Body of pancreas (tissue), 4 donors: ENCODE results near the gene NPHP4. TPM values are rescaled to one million over a fixed set of nuclear protein-coding genes. Genes with fewer than 3 reads are reported as not detected.
A peak's percentile ranks its signal among the peaks of the same experiment; 100 is the strongest.

Source experiments
- ATAC-seq: fragments of 150-250 bp; one replicate; pipeline ENCODE4 v1.9.1; 2016
- DNase-seq, 4 donors: peaks; one replicate each; pipeline ENCODE4 v3.0.0-alpha.2; 2019
- H3K27ac ChIP-seq, 4 donors: fragments of 200-600 bp; sonication (generic); 1 replicate in 3 of 4; 2 replicates in 1 of 4; pipeline versions ENCODE4 v1.5.1 to v1.6.1; 2016 to 2019; ENCODE audit warnings: mild to moderate bottlenecking in 1 of 4, mixed read lengths in 1 of 4, moderate library complexity in 1 of 4
- H3K27me3 ChIP-seq, 2 donors: fragments of 200-600 bp; sonication (generic); one replicate each; pipeline ENCODE4 v1.6.0; 2016; ENCODE audit warnings: mild to moderate bottlenecking in 1 of 2
- H3K36me3 ChIP-seq, 2 donors: fragments of 200-600 bp; sonication (generic); replicated peaks in 1 of 2; 2 replicates each; pipeline ENCODE4 v1.5.1; 2016; ENCODE audit warnings: low read depth in 2 of 2; ENCODE audit not compliant: insufficient read depth in 1 of 2
- H3K4me1 ChIP-seq: fragments of 200-600 bp; sonication (generic); one replicate; pipeline ENCODE4 v1.6.0; 2016
- H3K4me3 ChIP-seq, 2 donors: fragments of 200-600 bp; sonication (generic); 1 replicate in 1 of 2; 2 replicates in 1 of 2; pipeline ENCODE4 v1.5.1; 2016 to 2019
- H3K9me3 ChIP-seq, 3 donors: fragments of 200-600 bp; sonication (generic); 1 replicate in 2 of 3; 2 replicates in 1 of 3; pipeline ENCODE4 v1.5.1; 2016
- POLR2A ChIP-seq, 3 donors: fragments of 450-650 bp; IDR thresholded peaks; one replicate each; pipeline ENCODE4 v1.6.1; 2016; ENCODE audit warnings: antibody characterized with exemption in 3 of 3, mild to moderate bottlenecking in 2 of 3
- WGBS, 2 donors: methylation state at CpG; one replicate each; pipeline ENCODE4 v1.1.5; 2017; 5-methylcytosine and 5-hydroxymethylcytosine counted together
- intact Hi-C: fragments of 100-400 bp; cut with DNase I; formaldehyde crosslinking; loops from one replicate; pipeline ENCODE4 v1.15.1; 2023
- total RNA-seq, 2 donors: library from RNA; depleted of rRNA; stranded (reverse); fragments of >200 nt; gene quantifications; one replicate each; pipeline ENCODE4 v1.1.0, GENCODE V29; 2016
- TF ChIP-seq, protein P1 (sequence below), 7 experiments: fragments of 450-650 bp in 4 of 7; fragments of 200-600 bp in 3 of 7; sonication (generic) in 3 of 7; IDR thresholded peaks; one replicate each; pipeline ENCODE4 v1.5.1; 2016 to 2019; ENCODE audit warnings: antibody characterized with exemption in 7 of 7

Gene NPHP4
- total RNA-seq, 2 donors from 2014 or later: 10.4 to 48.5 TPM

DNA sequence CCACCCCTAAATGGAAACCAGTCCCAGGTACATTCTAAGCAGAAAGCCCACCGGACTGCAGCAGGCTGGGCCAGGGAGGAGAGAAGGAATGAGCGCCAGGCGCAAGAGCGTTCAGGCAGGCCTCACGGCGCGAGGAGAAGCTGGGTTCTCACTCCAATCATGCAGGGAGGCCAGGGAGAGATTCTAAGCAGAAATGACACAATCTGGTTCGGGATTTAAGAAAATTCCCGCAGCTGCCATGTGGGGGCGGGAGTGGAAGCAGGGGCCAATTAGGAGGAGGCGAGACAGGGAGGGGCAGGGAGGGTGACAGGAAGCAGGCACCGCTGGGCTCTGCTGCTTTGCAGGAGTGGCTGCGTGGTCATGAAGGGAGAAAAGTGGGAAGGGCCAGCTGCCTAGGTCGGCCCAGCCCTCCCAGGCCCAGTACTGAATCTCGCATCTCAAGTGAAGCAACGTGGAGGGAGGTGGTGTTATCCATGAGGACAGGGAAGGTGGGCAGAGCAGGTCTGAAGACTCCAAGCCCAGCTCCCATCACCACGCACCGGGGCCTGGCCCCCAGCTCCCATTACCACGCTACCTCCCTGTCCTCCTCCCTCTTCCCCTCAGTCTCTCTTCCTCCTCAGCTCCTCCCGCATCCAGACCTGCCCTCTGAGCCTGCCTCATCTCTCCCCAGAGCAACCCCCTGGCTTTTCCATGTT, 11.8 kb downstream of the NPHP4 start:
- DNase-seq (peak in 2 of 4 donors; percentile 35 to 51), ATAC-seq (peak; percentile 36)
- no peaks in the 10 kb centered on the region for H3K4me1 ChIP-seq
- WGBS, 2 donors: 71 to 88% methylated on average over 20 of the region's 20 CpGs
- no peaks in the 10 kb centered on the region for H3K36me3 ChIP-seq
- H3K27me3 ChIP-seq: no peaks in the 10 kb centered on the region
- H3K4me3 ChIP-seq: no peak overlapping the region
- no peak overlapping the region for H3K27ac ChIP-seq
- no peak for TF ChIP-seq POLR2A (IDR thresholded peaks at IDR 0.05)
- TF ChIP-seq, protein P1, sequence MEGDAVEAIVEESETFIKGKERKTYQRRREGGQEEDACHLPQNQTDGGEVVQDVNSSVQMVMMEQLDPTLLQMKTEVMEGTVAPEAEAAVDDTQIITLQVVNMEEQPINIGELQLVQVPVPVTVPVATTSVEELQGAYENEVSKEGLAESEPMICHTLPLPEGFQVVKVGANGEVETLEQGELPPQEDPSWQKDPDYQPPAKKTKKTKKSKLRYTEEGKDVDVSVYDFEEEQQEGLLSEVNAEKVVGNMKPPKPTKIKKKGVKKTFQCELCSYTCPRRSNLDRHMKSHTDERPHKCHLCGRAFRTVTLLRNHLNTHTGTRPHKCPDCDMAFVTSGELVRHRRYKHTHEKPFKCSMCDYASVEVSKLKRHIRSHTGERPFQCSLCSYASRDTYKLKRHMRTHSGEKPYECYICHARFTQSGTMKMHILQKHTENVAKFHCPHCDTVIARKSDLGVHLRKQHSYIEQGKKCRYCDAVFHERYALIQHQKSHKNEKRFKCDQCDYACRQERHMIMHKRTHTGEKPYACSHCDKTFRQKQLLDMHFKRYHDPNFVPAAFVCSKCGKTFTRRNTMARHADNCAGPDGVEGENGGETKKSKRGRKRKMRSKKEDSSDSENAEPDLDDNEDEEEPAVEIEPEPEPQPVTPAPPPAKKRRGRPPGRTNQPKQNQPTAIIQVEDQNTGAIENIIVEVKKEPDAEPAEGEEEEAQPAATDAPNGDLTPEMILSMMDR (IDR thresholded peaks at IDR 0.05): no peak
- H3K9me3 ChIP-seq: no peaks in the 10 kb centered on the region
- intact Hi-C loops: no loop called here

DNA sequence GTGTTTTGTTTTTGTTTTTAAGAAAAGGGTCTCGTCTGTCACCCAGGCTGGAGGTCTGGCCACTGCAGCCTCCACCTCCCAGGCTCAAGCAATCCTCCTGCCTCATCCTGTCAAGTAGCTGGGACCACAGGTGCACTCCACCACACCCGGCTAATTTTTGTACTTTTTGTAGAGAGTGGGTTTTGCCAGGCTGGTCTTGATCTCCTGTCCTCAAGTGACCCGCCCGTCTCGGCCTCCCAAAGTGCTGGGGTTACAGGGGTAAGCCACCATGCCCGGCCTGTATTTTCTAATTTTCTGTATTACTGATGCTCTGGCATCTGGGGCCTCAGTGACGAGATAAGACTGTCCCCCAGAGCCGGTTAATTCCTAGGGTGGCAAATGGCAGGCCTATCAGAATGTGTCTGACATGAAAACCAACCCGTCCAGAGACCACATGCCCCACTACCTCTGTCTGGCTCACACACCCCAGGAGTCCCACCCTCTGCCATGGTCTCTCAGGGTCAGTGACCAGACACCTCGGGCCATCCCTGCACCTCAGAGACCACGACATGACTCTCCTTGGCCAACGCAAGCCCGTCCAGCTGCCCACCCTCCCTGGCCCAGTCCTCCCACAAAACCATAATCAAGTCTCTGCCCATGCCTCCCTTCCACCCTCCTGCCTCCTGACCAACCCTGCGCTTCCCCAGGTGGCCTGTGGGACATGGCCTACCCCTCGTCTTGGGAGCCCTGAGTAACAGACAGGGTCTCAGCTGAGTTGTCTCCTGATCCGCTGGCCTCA, 12.5 kb downstream of the NPHP4 start:
- Histone ChIP-seq H3K27ac (no peak overlapping the region), H3K36me3 (no peaks in the 10 kb centered on the region), H3K9me3 (no peaks in the 10 kb centered on the region), H3K4me1 (no peaks in the 10 kb centered on the region), H3K4me3 (no peak overlapping the region), H3K27me3 (no peaks in the 10 kb centered on the region)
- no peak for TF ChIP-seq POLR2A (IDR thresholded peaks at IDR 0.05)
- TF ChIP-seq, protein P1 (IDR thresholded peaks at IDR 0.05): no peak
- no peak for ATAC-seq
- intact Hi-C loops: loop anchor here (5.0 kb wide), 1 partner anchor 467 kb away; no protein-coding TSS in a partner anchor
- WGBS, 2 donors: 92 to 94% methylated on average over 12 to 16 of the region's 16 CpGs
- no peak for DNase-seq

- Histone ChIP-seq H3K27ac (no peak overlapping the region), H3K4me1 (no peaks in the 10 kb centered on the region), H3K36me3 (no peaks in the 10 kb centered on the region), H3K27me3 (no peaks in the 10 kb centered on the region), H3K4me3 (no peak overlapping the region), H3K9me3 (no peaks in the 10 kb centered on the region)
- DNase-seq (no peak), ATAC-seq (no peak)
- TF ChIP-seq, protein P1 (IDR thresholded peaks at IDR 0.05): no peak
- no peak for TF ChIP-seq POLR2A (IDR thresholded peaks at IDR 0.05)
- WGBS, 2 donors: 80 to 100% methylated on average over 2 to 7 of the region's 7 CpGs
- intact Hi-C loops: loop anchor here (5.0 kb wide), 1 partner anchor 466 kb away; no protein-coding TSS in a partner anchor
These were observed 13.8 kb downstream of the NPHP4 start for GRCh38 chr1:5978452-5978851.

DNA sequence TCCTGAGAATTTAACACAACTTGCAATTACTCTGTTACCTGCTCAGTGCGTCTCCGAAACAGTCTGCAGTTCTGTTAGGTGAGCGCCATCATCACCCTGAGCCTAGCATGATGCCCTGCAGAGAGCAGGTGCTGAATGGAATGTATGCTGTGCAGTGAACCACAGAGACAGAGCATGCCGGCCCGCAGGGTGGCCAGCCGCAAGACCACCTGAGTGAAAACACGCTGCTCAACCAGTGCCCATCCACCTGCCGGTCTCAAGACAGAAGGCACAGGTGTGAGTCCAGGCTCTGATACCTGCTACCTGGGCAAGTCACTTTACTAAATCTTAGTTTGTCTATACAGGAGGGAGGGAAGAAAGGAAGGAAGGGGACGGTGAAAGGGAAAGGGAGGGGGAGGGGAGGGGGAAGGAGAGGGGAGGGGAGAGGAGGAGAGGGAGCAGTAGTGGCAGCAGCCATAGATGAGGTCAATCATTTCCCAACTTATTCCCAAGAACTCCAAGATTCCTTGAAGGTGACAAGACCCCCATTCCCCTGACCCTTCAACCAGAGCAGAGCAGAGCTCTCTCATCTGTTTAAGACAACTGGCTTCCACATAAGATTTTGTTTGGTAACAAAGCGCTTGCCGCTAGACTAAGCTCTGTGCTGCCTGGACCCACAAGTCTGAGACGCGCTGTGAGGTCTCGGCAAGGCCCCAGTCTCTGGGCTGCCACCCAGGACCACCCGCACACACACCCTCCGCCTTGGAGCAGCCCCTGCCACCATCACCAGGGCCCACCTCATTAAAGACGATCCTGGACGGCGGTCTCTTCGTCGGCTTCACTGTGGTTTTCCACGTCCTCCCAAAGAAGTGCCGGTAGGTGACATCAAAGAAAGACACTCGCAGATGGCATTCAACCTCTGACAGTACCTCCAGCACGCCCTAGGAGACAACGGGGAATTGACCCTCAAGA, 14.5 kb downstream of the NPHP4 start:
- H3K9me3 ChIP-seq: no peaks in the 10 kb centered on the region
- 85 to 88% methylated on average over 25 of the region's 26 CpGs for WGBS, 2 donors
- no peak for DNase-seq
- no peaks in the 10 kb centered on the region for H3K27me3 ChIP-seq
- H3K27ac ChIP-seq: no peak overlapping the region
- intact Hi-C loops: loop anchor here (5.0 kb wide), 1 partner anchor 465 kb away; no protein-coding TSS in a partner anchor
- no peaks in the 10 kb centered on the region for H3K36me3 ChIP-seq
- no peak for ATAC-seq
- no peak overlapping the region for H3K4me3 ChIP-seq
- H3K4me1 ChIP-seq: no peaks in the 10 kb centered on the region
- TF ChIP-seq POLR2A (IDR thresholded peaks at IDR 0.05): no peak
- TF ChIP-seq, protein P1 (IDR thresholded peaks at IDR 0.05): no peak
